Measurements from ENCODE around the gene TMEM140.
"Not testable (repeated sequence)": the region's sequence is repeated elsewhere in the genome, so short reads cannot be mapped to it uniquely, and the experiment has no call there.

Gene TMEM140

DNA sequence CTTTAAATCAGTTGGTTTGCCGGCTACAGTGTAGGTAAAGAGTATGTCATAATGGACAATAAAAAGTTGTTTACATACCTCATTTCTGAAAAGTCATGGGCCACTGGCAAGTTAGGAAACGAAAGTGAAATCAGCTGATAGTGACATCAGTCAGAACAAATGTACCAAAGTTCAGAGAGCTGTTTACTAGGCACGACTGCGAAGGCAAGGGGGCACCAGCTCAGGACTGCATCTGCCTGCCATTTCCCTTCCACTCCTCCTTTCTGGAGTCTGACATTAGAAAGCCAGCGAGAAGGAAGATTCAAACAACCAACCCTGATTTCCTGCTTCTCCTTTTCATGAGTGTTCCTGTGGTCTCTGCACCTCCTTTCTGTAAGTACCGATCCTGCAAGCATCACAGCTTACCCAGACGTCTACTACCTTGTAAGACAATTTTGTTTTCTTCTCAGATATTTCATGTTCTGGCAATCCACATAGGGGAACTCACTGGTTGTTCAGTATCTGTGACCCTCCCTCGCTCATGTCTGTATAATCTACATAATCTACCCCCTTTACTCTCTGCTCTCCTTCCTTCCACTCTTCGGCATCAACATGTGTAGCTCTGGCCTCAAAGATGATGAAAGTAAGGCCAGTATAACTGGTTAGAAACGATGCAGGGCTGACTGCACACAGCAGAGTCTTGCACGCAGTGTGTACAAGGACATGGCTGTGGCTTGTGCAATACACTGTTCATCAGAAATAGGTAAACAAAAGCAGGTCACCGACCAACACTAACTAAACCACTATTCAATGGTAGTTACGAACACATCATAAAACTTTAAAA is at the start of gene TMEM140:
TMEM140 (plus strand) TSS at position 174 of the 823 bp plus-strand sequence. CDS start 16,370 bp downstream, outside the sequence.
- no peak for DNase-seq (ENCODE audit: low read depth in 2 of 2)

GRCh38 chr7:135098391-135098790 is 49.5 kb upstream of the TMEM140 start:
- no peak for DNase-seq (ENCODE audit: low read depth in 2 of 2)

- no peak for DNase-seq (ENCODE audit: low read depth in 2 of 2)
These were observed 47.0 kb upstream of the TMEM140 start for GRCh38 chr7:135100856-135101255.

DNA sequence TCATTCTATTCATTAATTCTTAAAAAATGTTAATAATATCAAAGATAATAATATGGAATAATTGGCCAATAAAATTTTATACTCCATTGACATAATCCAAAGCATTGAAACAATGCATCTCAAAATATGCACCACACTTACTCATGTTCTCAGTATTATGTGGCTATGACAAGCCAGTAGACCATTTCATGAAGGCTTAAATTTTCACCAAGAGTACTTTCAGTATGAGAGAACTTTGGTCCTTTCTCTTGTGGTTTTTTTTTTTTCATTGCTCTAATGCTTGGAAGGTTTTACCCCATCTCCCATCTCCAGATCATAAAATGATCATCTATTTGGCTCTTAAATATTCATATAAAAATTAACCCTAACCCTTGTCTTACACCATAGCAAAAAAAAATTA is 45.5 kb upstream of the TMEM140 start:
- DNase-seq (ENCODE audit: low read depth in 2 of 2), result no peak

- DNase-seq (ENCODE audit: low read depth in 2 of 2), result no peak
These were observed 38.3 kb upstream of the TMEM140 start for GRCh38 chr7:135109562-135109961.

DNA sequence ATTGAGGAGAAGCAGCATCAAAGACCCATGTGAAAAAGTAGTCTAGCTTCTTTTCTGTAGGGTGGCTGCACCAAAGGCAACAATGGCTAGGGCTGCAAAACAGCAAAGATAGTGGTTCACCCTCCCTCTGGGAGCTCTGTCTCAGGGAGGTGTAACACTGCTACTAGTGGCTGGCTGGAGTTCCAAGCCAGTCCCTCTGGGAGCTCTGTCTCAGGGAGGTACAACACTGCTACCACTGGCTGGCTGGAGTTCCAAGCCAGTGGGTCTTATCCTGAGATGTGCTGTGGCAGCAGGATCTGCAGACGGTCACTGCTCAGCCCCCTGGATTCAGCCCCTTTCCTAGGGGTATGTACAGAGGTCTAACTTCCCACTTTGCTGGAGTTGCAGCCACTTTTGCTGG is 37.9 kb upstream of the TMEM140 start:
- no peak for DNase-seq (ENCODE audit: low read depth in 2 of 2)

DNA sequence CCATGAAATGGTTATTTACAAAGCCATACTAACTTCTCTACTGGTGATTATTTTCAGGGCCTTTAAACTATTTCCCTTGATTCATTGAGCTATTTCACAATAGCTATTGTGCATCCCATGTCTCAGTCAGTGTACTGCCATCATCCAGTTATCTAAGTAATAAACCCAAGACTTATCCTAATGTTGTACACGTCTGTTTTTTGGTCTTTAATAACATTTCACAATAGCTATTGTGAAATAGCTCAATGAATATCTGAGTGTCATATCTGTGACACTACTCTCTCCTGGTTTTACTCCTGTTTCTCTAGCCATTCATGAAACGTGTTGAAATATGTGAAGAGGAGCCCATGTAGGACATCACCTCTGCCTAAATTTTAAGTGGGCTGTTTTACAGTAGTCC is 36.5 kb upstream of the TMEM140 start:
- DNase-seq (ENCODE audit: low read depth in 2 of 2), result no peak

GRCh38 chr7:135114622-135115021 is 33.2 kb upstream of the TMEM140 start:
- no peak for DNase-seq (ENCODE audit: low read depth in 2 of 2)

- no peak for DNase-seq (ENCODE audit: low read depth in 2 of 2)
These were observed 30.8 kb upstream of the TMEM140 start for GRCh38 chr7:135117096-135117495.

DNA sequence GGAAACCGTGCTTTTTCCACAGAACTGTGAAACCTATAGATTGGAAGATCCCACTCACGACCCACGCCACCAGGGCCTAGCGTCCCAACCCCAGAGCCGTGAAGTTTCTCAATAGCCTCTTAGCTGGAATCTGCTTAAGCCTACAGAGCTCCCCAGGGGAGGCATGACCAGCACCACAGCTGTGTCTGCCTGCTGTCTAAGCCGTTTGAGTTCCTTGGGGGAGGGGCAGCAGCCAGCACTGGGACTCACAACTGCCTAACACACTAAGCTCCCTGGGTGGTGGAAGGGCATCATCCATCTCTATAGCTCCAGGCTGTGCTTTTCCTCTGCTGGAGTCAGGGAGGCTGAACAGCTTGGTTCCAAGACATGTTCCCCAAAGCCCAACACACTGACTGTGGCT is 26.0 kb upstream of the TMEM140 start:
- DNase-seq (ENCODE audit: low read depth in 2 of 2), result no peak

- DNase-seq (ENCODE audit: low read depth in 2 of 2), result not testable (repeated sequence)
These were observed 23.2 kb upstream of the TMEM140 start for GRCh38 chr7:135124631-135125030.

DNA sequence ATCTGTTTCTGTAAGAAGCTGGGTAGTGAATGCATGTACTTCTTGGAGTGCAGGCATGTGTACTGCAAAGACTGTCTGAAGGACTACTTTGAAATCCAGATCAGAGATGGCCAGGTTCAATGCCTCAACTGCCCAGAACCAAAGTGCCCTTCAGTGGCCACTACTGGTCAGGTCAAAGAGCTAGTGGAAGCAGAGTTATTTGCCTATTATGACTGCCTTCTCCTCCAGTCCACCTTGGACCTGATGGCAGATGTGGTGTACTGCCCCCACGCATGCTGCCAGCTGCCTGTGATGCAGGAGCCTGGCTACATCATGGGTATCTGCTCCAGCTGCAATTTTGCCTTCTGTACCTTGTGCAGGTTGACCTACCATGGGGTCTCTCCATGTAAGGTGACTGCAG is 18.9 kb upstream of the TMEM140 start:
- no peak for DNase-seq (ENCODE audit: low read depth in 2 of 2)

- DNase-seq (ENCODE audit: low read depth in 2 of 2), result no peak
These were observed 18.3 kb upstream of the TMEM140 start for GRCh38 chr7:135129579-135129978.

DNA sequence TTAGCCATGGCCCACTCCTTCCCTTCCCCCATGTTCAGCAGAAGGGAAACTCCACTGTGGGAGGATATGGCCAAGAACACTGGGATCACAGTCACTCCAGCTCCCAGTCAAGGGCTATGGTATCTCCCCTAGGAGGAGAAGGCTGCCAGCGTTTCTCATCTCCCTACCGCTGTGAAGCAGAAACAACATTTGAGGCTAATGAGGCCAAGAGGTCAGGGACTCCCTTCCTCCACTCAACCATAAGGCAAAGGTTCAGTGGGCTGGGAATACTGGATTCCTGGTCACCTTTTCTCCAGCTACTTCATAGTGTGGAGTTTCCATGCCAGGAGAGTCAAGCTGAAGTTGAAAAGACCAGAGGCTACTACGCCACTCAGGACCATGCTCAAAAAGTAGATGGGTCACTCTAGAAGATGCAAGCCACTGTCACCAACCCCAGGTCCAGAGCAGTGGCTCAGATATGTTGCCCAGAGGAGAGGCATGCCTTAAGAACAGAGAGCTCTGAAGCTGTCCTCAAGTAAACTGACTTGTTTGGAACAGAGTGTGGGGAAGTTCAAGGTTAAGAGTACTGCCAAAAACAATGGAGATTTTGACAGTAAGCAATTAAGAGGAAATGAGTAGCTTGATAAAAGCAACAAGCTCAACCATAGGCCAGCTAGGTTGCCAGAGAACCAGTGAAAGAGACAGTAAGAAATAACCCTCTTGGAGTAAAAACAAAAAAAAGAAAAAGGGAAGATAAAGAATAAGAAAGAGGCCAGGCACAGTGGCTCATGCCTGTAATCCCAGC is 3.8 kb upstream of the TMEM140 start:
- DNase-seq (ENCODE audit: low read depth in 2 of 2), result no peak

DNA sequence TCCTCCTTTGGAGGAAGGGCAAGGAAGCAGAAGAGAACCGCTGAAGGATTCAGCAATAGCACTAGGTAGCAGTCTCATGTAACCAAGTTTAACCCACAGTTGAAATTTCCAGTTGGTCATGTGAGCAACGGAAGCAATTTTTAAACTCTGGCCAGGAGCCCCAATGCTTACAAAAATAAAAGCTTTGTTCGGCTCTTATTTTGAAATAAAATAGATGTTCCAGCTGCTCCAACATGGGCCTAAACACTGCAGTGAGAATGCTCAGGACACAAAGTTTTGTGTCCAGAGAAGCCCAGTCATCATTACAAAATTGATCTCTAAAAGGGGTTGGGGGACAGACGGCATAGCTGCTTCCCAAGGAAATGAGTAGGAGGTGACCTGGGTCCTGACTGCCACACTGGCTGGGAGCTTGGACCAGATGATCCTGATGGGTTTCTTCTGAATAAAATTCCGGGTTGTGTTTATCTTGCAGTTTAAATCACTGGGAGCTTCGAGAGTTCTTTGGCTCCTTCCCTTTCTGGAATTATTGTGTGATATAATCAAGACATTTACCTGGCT is 452 bp upstream of the TMEM140 start:
- DNase-seq (ENCODE audit: low read depth in 2 of 2), result no peak

DNA sequence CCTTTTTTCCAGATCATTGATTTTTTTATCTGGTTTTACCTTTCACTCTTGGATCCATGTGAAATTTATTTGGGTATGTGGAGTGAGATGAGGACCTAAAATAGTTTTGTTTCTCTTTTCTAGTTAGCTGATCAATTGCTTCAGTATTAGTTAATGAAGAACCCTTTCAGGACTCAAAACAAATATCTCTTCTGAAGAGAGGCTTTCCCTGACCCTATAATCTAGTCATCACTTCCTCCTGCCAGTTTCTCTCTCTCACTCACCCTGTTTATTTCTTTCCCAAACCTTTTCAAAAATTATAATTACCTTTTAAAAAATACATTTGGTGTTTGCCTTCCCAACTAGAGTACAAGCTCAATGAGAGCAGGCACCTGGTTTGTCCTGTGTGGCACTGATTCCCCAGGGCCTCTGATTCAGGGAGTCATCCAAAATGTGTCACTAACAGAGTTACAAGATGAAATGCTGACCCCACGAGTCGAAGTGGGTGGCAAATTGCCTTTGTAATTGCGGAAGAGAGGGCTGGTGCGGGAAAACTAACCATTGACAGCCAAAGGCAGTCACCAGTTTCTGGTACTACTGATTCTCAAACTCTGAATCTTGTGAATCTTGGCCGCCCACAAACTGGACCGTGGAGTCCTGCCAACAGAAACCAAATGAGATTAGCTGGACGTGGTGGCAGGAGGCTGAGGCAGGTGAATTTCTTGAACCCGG is 2.4 kb downstream of the TMEM140 start:
- DNase-seq (ENCODE audit: low read depth in 2 of 2), result no peak

- no peak for DNase-seq (ENCODE audit: low read depth in 2 of 2)
These were observed 3.3 kb downstream of the TMEM140 start for GRCh38 chr7:135151132-135151531.

DNA sequence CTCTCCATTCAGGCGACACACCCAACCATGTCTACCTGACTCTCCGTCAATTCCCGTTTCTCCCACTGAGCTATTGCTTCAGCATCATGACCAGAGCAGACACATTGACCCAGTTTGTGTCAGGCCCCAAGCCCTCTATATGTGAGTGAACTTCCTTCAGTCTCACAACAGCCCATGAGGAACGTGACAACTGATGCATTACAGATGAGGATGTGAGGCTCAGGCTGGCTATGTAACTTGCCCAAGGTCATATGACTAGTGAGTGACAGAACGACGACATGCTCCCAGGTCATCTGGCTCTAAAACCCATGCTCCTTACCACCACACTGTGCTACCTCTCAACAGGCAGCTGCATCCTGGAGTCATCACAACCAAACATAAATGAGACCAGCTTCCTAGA is 3.7 kb downstream of the TMEM140 start:
- DNase-seq (ENCODE audit: low read depth in 2 of 2), result no peak

GRCh38 chr7:135152442-135152841 is 4.6 kb downstream of the TMEM140 start:
- no peak for DNase-seq (ENCODE audit: low read depth in 2 of 2)

- no peak for DNase-seq (ENCODE audit: low read depth in 2 of 2)
These were observed 6.9 kb downstream of the TMEM140 start for GRCh38 chr7:135154734-135155133.

- DNase-seq (ENCODE audit: low read depth in 2 of 2), result no peak
These were observed 8.4 kb downstream of the TMEM140 start for GRCh38 chr7:135156290-135156689.

DNA sequence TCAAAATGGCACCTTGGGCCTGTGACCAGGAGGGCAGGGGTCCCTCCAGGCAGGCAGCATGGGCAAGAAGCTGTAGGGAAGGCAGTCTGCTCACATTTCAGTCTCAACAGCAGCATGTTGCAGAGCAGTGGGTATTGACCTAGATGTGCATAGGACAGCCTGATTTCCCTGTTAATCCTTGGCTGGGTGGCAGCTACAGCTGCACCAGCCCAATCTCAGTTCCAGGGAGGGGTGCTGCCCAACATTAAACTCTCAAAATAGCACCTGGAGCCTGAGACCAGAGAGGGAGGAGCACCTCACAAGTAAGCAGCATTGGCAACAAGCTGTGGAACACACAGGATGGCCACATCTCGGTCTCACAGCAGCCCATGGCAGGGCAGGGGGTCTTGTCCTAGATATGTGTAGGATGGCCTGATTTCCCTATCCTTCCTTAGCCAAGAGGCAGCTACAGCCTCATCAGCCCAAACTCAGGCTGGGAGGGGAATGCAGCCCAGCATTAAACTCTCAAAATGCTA is 10.3 kb downstream of the TMEM140 start:
- DNase-seq (ENCODE audit: low read depth in 2 of 2), result no peak

All from fibroblast of skin of left biceps (primary cell).